Ovary (tissue), 9 donors: Measurements from ENCODE around the gene VCAN. TPM values are rescaled to one million over a fixed set of nuclear protein-coding genes. Genes with fewer than 3 reads are reported as not detected.

ENCODE experiments used
- DNase-seq, 5 donors: peaks; one replicate each; pipeline ENCODE4 v3.0.0-alpha.2; 2019 to 2020
- H3K27ac ChIP-seq, 2 donors: fragments of 200-600 bp; one replicate each; pipeline versions ENCODE4 v1.5.1 to v1.8.0; 2019 to 2022
- H3K27me3 ChIP-seq: fragments of 200-600 bp; one replicate; pipeline ENCODE4 v1.8.0; 2022
- H3K36me3 ChIP-seq: fragments of 200-600 bp; sonication (generic); one replicate; pipeline ENCODE4 v1.5.1; 2019
- H3K4me1 ChIP-seq: one replicate; pipeline ENCODE4 v1.8.1; 2013; ENCODE audit warnings: mild to moderate bottlenecking, moderate library complexity; ENCODE audit not compliant: insufficient read depth
- H3K4me3 ChIP-seq: fragments of 200-600 bp; sonication (generic); one replicate; pipeline ENCODE4 v1.5.1; 2017
- H3K9me3 ChIP-seq, 2 donors: fragments of 200-600 bp in 1 of 2; sonication (generic) in 1 of 2; one replicate each; pipeline versions ENCODE4 v1.5.1 to v1.8.1; 2013 to 2019; ENCODE audit warnings: mild to moderate bottlenecking in 1 of 2, moderate library complexity in 1 of 2
- EP300 ChIP-seq: sonication (generic); formaldehyde crosslinking; IDR thresholded peaks from one replicate; pipeline ENCODE4 v1.6.1; 2017; ENCODE audit warnings: antibody characterized with exemption
- POLR2A ChIP-seq: fragments of 450-650 bp; IDR thresholded peaks from one replicate; pipeline ENCODE4 v1.6.1; 2017; ENCODE audit warnings: antibody characterized with exemption, mild to moderate bottlenecking, moderate library complexity
- WGBS, 3 donors: extraction: QIAGEN DNeasy Blood & Tissue Kit in 1 of 3; methylation state at CpG; one replicate each; pipeline versions ENCODE4 v1.1.5 to v1.1.7; 2013 to 2017; 5-methylcytosine and 5-hydroxymethylcytosine counted together
- intact Hi-C, 4 donors: fragments of 100-400 bp; cut with DNase I; formaldehyde crosslinking; loops; one replicate each; pipeline versions ENCODE4 v1.11.0 to v1.15.1; 2022 to 2023
- polyA plus RNA-seq, 2 donors: library from polyadenylated mRNA; stranded (reverse); fragments of 200-250 nt in 1 of 2; fragments of 350-450 nt in 1 of 2; fragmentation: Illumina TruSeq in 1 of 2; extraction: RNeasy Lipid Tissue Mini Kit (QIAGEN cat#74804) in 1 of 2; gene quantifications; one replicate each; pipeline ENCODE4 v1.2.3, GENCODE V29; 2013 to 2014
- total RNA-seq, 7 donors: library from RNA; depleted of rRNA in 2 of 7; stranded (reverse); fragments of >200 nt in 2 of 7; fragmentation: NEBNext Ultra II Directional in 3 of 7; extraction: Animal tissue kit (Norgen Biotek cat#: 25700) in 3 of 7; gene quantifications; one replicate each; pipeline versions ENCODE4 v1.1.0 to v1.2.4, GENCODE V29; 2016 to 2023
- TF ChIP-seq, protein P1 (sequence below), 3 donors: fragments of 450-650 bp in 2 of 3; fragments of 200-600 bp in 1 of 3; IDR thresholded peaks; one replicate each; pipeline versions ENCODE4 v1.5.1 to v1.8.0; 2016 to 2022; ENCODE audit warnings: antibody characterized with exemption in 3 of 3, mild to moderate bottlenecking in 1 of 3
- donor health status: DM: no; HTN: no; CAD: no; lungs with moderate emphysema.
- donor health status: DM: no; HTN: no; CAD: no.
- donor health status: Bipolar disorder and iron deficiency.
- donor health status: DM: yes; HTN: yes; CAD: no.
- donor health status: DM: no; HTN: no; CAD: no.
- donor health status: DM: yes; HTN: yes; CAD: no.

VCAN gene
- total and polyA plus RNA-seq, 9 donors, result 2.2 to 21.3 (median 7.3) TPM

GRCh38 chr5:83494087-83494620 lies 22.6 kb downstream of the VCAN start:
- intact Hi-C loops, result no loop called here
- no peaks in the 10 kb centered on the region for H3K4me1 ChIP-seq
- no peak for DNase-seq
- no peaks in the 10 kb centered on the region for H3K9me3 ChIP-seq
- H3K4me3 ChIP-seq, result no peak overlapping the region
- no peak overlapping the region for H3K27ac ChIP-seq
- H3K27me3 ChIP-seq, result no peaks in the 10 kb centered on the region
- WGBS, 3 donors, result 89 to 95% (median 90%) methylated on average over 2 of the region's 2 CpGs
- H3K36me3 ChIP-seq, result no peaks in the 10 kb centered on the region
- no peak for TF ChIP-seq POLR2A
- TF ChIP-seq, protein P1, sequence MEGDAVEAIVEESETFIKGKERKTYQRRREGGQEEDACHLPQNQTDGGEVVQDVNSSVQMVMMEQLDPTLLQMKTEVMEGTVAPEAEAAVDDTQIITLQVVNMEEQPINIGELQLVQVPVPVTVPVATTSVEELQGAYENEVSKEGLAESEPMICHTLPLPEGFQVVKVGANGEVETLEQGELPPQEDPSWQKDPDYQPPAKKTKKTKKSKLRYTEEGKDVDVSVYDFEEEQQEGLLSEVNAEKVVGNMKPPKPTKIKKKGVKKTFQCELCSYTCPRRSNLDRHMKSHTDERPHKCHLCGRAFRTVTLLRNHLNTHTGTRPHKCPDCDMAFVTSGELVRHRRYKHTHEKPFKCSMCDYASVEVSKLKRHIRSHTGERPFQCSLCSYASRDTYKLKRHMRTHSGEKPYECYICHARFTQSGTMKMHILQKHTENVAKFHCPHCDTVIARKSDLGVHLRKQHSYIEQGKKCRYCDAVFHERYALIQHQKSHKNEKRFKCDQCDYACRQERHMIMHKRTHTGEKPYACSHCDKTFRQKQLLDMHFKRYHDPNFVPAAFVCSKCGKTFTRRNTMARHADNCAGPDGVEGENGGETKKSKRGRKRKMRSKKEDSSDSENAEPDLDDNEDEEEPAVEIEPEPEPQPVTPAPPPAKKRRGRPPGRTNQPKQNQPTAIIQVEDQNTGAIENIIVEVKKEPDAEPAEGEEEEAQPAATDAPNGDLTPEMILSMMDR (IDR thresholded peaks at IDR 0.05), result no peak
- no peak for TF ChIP-seq EP300

DNA sequence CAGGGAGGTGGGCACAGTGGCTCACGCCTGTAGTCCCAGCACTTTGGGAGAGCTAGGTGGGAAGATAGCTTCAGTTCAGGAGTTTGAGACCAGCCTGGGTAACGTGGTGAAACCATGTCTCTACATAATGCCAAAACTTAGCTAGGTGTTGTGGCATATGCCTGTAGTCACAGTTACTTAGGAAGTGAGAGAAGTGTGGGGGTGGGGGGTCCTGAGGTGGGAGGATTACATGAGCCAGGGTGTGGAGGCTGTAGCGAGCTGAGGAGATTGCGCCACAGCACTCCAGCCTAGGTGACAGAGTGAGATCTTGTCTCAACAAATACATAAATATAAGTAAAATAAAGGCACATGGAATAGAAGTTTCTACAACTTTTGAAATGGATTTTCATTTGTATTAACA lies 23.1 kb downstream of the VCAN start:
- Histone ChIP-seq H3K27ac (no peak overlapping the region), H3K36me3 (no peaks in the 10 kb centered on the region), H3K4me1 (no peaks in the 10 kb centered on the region), H3K4me3 (no peak overlapping the region), H3K27me3 (no peaks in the 10 kb centered on the region), H3K9me3 (no peaks in the 10 kb centered on the region)
- TF ChIP-seq EP300 (no peak), POLR2A (no peak)
- TF ChIP-seq, protein P1 (IDR thresholded peaks at IDR 0.05), result no peak
- no peak for DNase-seq
- WGBS, 3 donors, result 95 to 96% (median 95%) methylated on average over 4 of the region's 4 CpGs
- intact Hi-C loops, result no loop called here

GRCh38 chr5:83496626-83497025 lies 25.1 kb downstream of the VCAN start:
- no peak overlapping the region for H3K27ac ChIP-seq
- intact Hi-C loops, result no loop called here
- 87 to 90% (median 88%) methylated on average over 2 of the region's 2 CpGs for WGBS, 3 donors
- DNase-seq, result no peak
- no peaks in the 10 kb centered on the region for H3K27me3 ChIP-seq
- TF ChIP-seq, protein P1 (IDR thresholded peaks at IDR 0.05), result no peak
- TF ChIP-seq POLR2A, result no peak
- TF ChIP-seq EP300, result no peak
- H3K36me3 ChIP-seq, result no peaks in the 10 kb centered on the region
- no peak overlapping the region for H3K4me3 ChIP-seq
- no peaks in the 10 kb centered on the region for H3K4me1 ChIP-seq
- no peaks in the 10 kb centered on the region for H3K9me3 ChIP-seq

DNA sequence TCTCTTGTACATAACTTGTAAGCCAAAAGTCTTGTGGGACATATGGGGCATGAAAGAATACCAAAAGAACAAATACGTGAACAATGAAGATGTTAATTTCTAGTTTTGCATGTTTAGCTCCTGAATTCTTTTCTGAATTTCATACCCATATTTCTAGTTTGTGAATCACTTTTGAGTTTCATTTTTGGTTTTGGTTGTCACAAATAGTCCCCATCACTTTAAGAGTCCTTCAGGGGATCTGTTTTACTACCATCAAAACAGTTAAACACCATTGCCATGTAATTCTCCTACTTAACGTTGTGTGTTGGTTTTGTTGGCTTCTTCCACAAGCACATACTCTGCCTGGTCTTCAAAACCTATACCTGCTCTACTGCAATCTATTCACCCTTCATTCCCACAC lies 27.0 kb downstream of the VCAN start:
- WGBS, 3 donors, result 84 to 91% (median 86%) methylated on average over 2 of the region's 2 CpGs
- Histone ChIP-seq H3K9me3 (no peaks in the 10 kb centered on the region), H3K4me1 (no peaks in the 10 kb centered on the region), H3K4me3 (no peak overlapping the region), H3K27me3 (no peaks in the 10 kb centered on the region), H3K36me3 (no peaks in the 10 kb centered on the region), H3K27ac (no peak overlapping the region)
- intact Hi-C loops, result no loop called here
- TF ChIP-seq, protein P1 (IDR thresholded peaks at IDR 0.05), result no peak
- TF ChIP-seq POLR2A (no peak), EP300 (no peak)
- no peak for DNase-seq
